Suprapubic skin (tissue), 4 donors: ENCODE measurements around the gene ARHGAP20. TPM values are rescaled to one million over a fixed set of nuclear protein-coding genes. Genes with fewer than 3 reads are reported as not detected.

ENCODE experiments used
- DNase-seq, 2 donors: peaks; one replicate each; pipeline ENCODE4 v3.0.0-alpha.2; 2019; ENCODE audit warnings: low spot score in 2 of 2
- H3K27ac ChIP-seq: fragments of 200-600 bp; sonication (generic); one replicate; pipeline ENCODE4 v1.5.1; 2019
- H3K27me3 ChIP-seq: fragments of 200-600 bp; sonication (generic); one replicate; pipeline ENCODE4 v1.5.1; 2019
- H3K36me3 ChIP-seq: fragments of 200-600 bp; sonication (generic); one replicate; pipeline ENCODE4 v1.5.1; 2019
- H3K4me1 ChIP-seq: fragments of 200-600 bp; sonication (generic); one replicate; pipeline ENCODE4 v1.5.1; 2019
- H3K4me3 ChIP-seq: fragments of 200-600 bp; sonication (generic); one replicate; pipeline ENCODE4 v1.5.1; 2019; ENCODE audit warnings: mild to moderate bottlenecking
- H3K9me3 ChIP-seq: fragments of 200-600 bp; sonication (generic); one replicate; pipeline ENCODE4 v1.5.1; 2019
- CTCF ChIP-seq, 2 donors: fragments of 200-600 bp in 1 of 2; fragments of 450-650 bp in 1 of 2; sonication (generic) in 1 of 2; IDR thresholded peaks; one replicate each; pipeline ENCODE4 v1.5.1; 2016 to 2019; ENCODE audit warnings: antibody characterized with exemption in 2 of 2, mild to moderate bottlenecking in 1 of 2, moderate library complexity in 1 of 2
- EP300 ChIP-seq: sonication (generic); formaldehyde crosslinking; IDR thresholded peaks from one replicate; pipeline ENCODE4 v1.6.1; 2017; ENCODE audit warnings: antibody characterized with exemption
- POLR2A ChIP-seq, 2 donors: fragments of 450-650 bp; IDR thresholded peaks; one replicate each; pipeline ENCODE4 v1.6.1; 2017; ENCODE audit warnings: antibody characterized with exemption in 2 of 2, mild to moderate bottlenecking in 2 of 2, moderate library complexity in 2 of 2
- POLR2AphosphoS5 ChIP-seq, 3 donors: sonication (generic); formaldehyde crosslinking; IDR thresholded peaks; one replicate each; pipeline ENCODE4 v1.6.1; 2017; ENCODE audit warnings: antibody characterized with exemption in 3 of 3
- WGBS: methylation state at CpG from one replicate; pipeline ENCODE4 v1.1.5; 2018; 5-methylcytosine and 5-hydroxymethylcytosine counted together
- total RNA-seq, 4 donors: library from RNA; depleted of rRNA; stranded (reverse); fragments of >200 nt; gene quantifications; one replicate each; pipeline ENCODE4 v1.1.0, GENCODE V29; 2016

The ARHGAP20 gene, protein sequence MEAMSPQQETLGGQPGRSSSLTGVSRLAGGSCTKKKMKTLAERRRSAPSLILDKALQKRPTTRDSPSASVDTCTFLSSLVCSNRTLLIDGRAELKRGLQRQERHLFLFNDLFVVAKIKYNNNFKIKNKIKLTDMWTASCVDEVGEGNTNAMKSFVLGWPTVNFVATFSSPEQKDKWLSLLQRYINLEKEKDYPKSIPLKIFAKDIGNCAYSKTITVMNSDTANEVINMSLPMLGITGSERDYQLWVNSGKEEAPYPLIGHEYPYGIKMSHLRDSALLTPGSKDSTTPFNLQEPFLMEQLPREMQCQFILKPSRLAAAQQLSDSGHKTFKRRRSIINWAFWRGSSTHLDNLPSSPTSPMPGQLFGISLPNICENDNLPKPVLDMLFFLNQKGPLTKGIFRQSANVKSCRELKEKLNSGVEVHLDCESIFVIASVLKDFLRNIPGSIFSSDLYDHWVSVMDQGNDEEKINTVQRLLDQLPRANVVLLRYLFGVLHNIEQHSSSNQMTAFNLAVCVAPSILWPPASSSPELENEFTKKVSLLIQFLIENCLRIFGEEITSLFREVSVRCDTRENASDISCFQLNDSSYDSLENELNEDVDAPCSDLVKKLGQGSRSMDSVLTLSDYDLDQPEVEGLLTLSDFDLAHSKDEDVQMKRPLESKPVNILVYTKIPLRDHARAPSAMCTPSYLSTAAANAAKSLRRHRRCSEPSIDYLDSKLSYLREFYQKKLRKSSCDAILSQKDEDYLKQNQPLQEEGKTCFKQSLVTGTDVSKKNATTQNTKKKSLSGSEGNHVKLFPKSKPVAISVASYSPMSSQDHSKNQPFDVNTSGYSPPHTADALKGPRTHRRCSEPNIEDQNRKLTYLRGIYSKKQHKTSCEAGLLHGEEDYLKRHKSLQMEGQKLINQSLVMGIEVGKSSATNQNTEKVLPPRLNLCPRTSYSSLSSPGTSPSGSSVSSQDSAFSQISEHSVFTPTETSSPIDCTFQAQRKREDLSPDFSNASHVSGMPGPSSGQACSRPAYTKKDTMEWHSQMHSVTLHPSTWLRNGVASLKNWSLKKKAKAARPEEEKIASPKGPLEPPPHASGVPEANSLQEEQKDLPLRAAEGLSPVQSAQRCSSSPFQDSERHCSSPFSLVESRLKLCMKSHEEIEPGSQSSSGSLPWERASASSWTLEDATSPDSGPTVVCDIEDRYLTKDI
- total RNA-seq = 1 to 10 TPM; 1.2 to 2.1 (median 1.7) TPM

- 0% methylated on average over 27 of the region's 109 CpGs for WGBS
- DNase-seq = peak; percentile 80 to 83
These were observed at the start of gene ARHGAP20 for GRCh38 chr11:110711776-110712658. ARHGAP20 (minus strand) TSS chr11:110712437; CDS start chr11:110712231, 206 bp downstream.

GRCh38 chr11:110761991-110762390 lies 49.8 kb upstream of the ARHGAP20 start:
- 60% methylated on average over 1 of the region's 1 CpG for WGBS
- Histone ChIP-seq H3K36me3 (no peaks in the 10 kb centered on the region), H3K9me3 (no peaks in the 10 kb centered on the region), H3K27me3 (no peaks in the 10 kb centered on the region), H3K4me3 (no peak overlapping the region), H3K4me1 (peaks cover 8% of the 10 kb centered on the region), H3K27ac (no peak overlapping the region)
- DNase-seq = no peak
- TF ChIP-seq POLR2A (IDR thresholded peaks at IDR 0.05) (no peak), POLR2AphosphoS5 (IDR thresholded peaks at IDR 0.05) (no peak), CTCF (IDR thresholded peaks at IDR 0.05) (no peak), EP300 (no peak)

More at GRCh38 chr11:110711776-110712658, at the start of gene ARHGAP20:
- TF ChIP-seq EP300 (no peak), POLR2AphosphoS5 (IDR thresholded peaks at IDR 0.05) (no peak), CTCF (IDR thresholded peaks at IDR 0.05) (no peak)
- peaks cover 26% of the 10 kb centered on the region for H3K4me1 ChIP-seq
- H3K9me3 ChIP-seq = no peaks in the 10 kb centered on the region
- peaks cover 7% of the 10 kb centered on the region for H3K27me3 ChIP-seq
- peak within 1 kb of the TSS; percentile 78 for H3K4me3 ChIP-seq
- peak within 1 kb of the TSS; percentile 76 for H3K27ac ChIP-seq
- no peaks in the 10 kb centered on the region for H3K36me3 ChIP-seq

DNA sequence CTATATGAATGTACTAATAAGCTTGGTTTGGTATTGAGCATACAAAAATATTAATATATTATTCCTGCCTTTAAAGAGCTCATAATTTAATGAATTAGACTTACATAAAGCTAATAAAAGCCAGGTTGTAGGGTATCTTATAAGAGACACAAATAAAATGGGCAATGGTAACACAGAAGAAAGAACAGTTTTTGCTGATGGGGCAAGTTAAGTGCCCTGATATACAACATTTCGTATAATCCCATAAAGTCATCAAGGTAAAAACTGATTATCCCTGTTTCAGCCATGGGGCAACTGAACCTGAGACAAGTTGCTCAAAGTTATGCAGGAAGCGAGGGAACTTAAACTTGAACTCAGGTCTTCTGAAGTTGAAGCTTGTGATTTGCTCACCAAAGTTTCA lies 48.9 kb upstream of the ARHGAP20 start:
- H3K4me1 ChIP-seq = peaks cover 8% of the 10 kb centered on the region
- TF ChIP-seq POLR2A (IDR thresholded peaks at IDR 0.05) = no peak
- no peak for TF ChIP-seq EP300
- TF ChIP-seq CTCF (IDR thresholded peaks at IDR 0.05) = no peak
- no peak for TF ChIP-seq POLR2AphosphoS5 (IDR thresholded peaks at IDR 0.05)
- H3K27ac ChIP-seq = no peak overlapping the region
- no peaks in the 10 kb centered on the region for H3K36me3 ChIP-seq
- no peak overlapping the region for H3K4me3 ChIP-seq
- no peak for DNase-seq
- WGBS = 89% methylated on average over 2 of the region's 2 CpGs
- no peaks in the 10 kb centered on the region for H3K27me3 ChIP-seq
- H3K9me3 ChIP-seq = no peaks in the 10 kb centered on the region

GRCh38 chr11:110759972-110760381 lies 47.7 kb upstream of the ARHGAP20 start:
- WGBS = 14% methylated on average over 3 of the region's 3 CpGs
- H3K9me3 ChIP-seq = no peaks in the 10 kb centered on the region
- no peak for TF ChIP-seq EP300
- no peak for TF ChIP-seq POLR2AphosphoS5 (IDR thresholded peaks at IDR 0.05)
- no peak for TF ChIP-seq POLR2A (IDR thresholded peaks at IDR 0.05)
- TF ChIP-seq CTCF (IDR thresholded peaks at IDR 0.05) = no peak
- H3K4me3 ChIP-seq = no peak overlapping the region
- peaks cover 8% of the 10 kb centered on the region for H3K4me1 ChIP-seq
- H3K36me3 ChIP-seq = no peaks in the 10 kb centered on the region
- no peaks in the 10 kb centered on the region for H3K27me3 ChIP-seq
- DNase-seq = no peak
- H3K27ac ChIP-seq = no peak overlapping the region
